Natural killer cell (primary cell): ENCODE measurements around the gene TMEM135. TPM values are rescaled to one million over a fixed set of nuclear protein-coding genes. Genes with fewer than 3 reads are reported as not detected.

ENCODE experiments used
- ATAC-seq, 3 donors: fragments of 150-1000 bp in 2 of 3; fragments of 200-7000 bp in 1 of 3; cut with Tn5 transposase; 1 replicate in 1 of 3; 2 replicates in 2 of 3; pipeline ENCODE4 v1.10.0; 2021; ENCODE audit warnings: mild to moderate bottlenecking in 2 of 3, moderate library complexity in 2 of 3
- DNase-seq, 2 donors: peaks; one replicate each; pipeline versions ENCODE4 v3.0.0 to v3.0.0-alpha.2; 2013 to 2021; ENCODE audit warnings: mixed read lengths in 1 of 2
- H3K27ac ChIP-seq: one replicate; pipeline ENCODE4 v1.5.1; 2013; ENCODE audit warnings: mild to moderate bottlenecking, low read length
- H3K27me3 ChIP-seq: one replicate; pipeline ENCODE4 v1.6.1; 2013; ENCODE audit warnings: low read length; ENCODE audit not compliant: control insufficient read depth, insufficient read depth
- H3K36me3 ChIP-seq: one replicate; pipeline ENCODE4 v1.6.1; 2013; ENCODE audit warnings: low read length; ENCODE audit not compliant: control insufficient read depth, insufficient read depth
- H3K4me1 ChIP-seq: one replicate; pipeline ENCODE4 v1.6.1; 2013; ENCODE audit warnings: low read length; ENCODE audit not compliant: control insufficient read depth, insufficient read depth
- H3K4me3 ChIP-seq: one replicate; pipeline ENCODE4 v1.5.1; 2013; ENCODE audit warnings: low read length
- H3K9me3 ChIP-seq: one replicate; pipeline ENCODE4 v1.6.1; 2013; ENCODE audit warnings: low read length; ENCODE audit not compliant: control insufficient read depth, insufficient read depth
- H3K27ac Mint-ChIP-seq, 2 donors: one replicate each; pipeline ENCODE4 v1.8.0; 2022; ENCODE audit warnings: mild to moderate bottlenecking in 2 of 2, mixed read lengths in 2 of 2, moderate library complexity in 1 of 2
- H3K27me3 Mint-ChIP-seq, 2 donors: one replicate each; pipeline ENCODE4 v1.8.0; 2022; ENCODE audit warnings: low read depth in 2 of 2, mixed read lengths in 2 of 2
- H3K36me3 Mint-ChIP-seq: one replicate; pipeline ENCODE4 v1.8.0; 2022; ENCODE audit warnings: mixed read lengths
- H3K4me1 Mint-ChIP-seq, 2 donors: one replicate each; pipeline ENCODE4 v1.8.0; 2022; ENCODE audit warnings: mixed read lengths in 2 of 2
- H3K4me3 Mint-ChIP-seq: one replicate; pipeline ENCODE4 v1.8.0; 2022; ENCODE audit warnings: mild to moderate bottlenecking, moderate library complexity, mixed read lengths
- H3K9me3 Mint-ChIP-seq, 2 donors: one replicate each; pipeline ENCODE4 v1.8.0; 2022; ENCODE audit warnings: mixed read lengths in 2 of 2
- CTCF ChIP-seq: fragments of 200-600 bp; IDR thresholded peaks from one replicate; pipeline ENCODE4 v1.8.0; 2022; ENCODE audit warnings: antibody characterized with exemption
- WGBS: methylation state at CpG from one replicate; pipeline ENCODE4 v1.1.7; 2013; ENCODE audit warnings: missing lambda C conversion rate; ENCODE audit not compliant: insufficient coverage; 5-methylcytosine and 5-hydroxymethylcytosine counted together
- intact Hi-C: fragments of 100-400 bp; cut with micrococcal nuclease; formaldehyde crosslinking; loops from one replicate; pipeline ENCODE4 v1.14.2; 2022
- total RNA-seq, 4 donors: library from RNA; stranded (reverse); fragments of 120-200 nt in 1 of 4; gene quantifications; one replicate each; pipeline versions ENCODE4 v1.2.3 to v1.2.4, GENCODE V29; 2013 to 2022

TMEM135 gene
- total RNA-seq, 3 donors from 2014 or later (not counting 1 experiment from before 2014, with no cell fraction given) = 18.8 to 42.0 (median 36.1) TPM

GRCh38 chr11:87366346-87366745, 328.6 kb downstream of the TMEM135 start:
- ATAC-seq (no peak), DNase-seq (no peak)
- Mint-ChIP-seq H3K4me3 (no peak overlapping the region), H3K27me3 (peaks cover 7 to 20% of the 10 kb centered on the region in 2 donors), H3K4me1 (no peaks in the 10 kb centered on the region), H3K9me3 (no peaks in the 10 kb centered on the region), H3K27ac (no peak overlapping the region), H3K36me3 (no peaks in the 10 kb centered on the region)
- H3K9me3 ChIP-seq = no peaks in the 10 kb centered on the region
- intact Hi-C loops = no loop called here
- no peak for TF ChIP-seq CTCF
- no peaks in the 10 kb centered on the region for H3K36me3 ChIP-seq
- H3K27me3 ChIP-seq = no peaks in the 10 kb centered on the region
- no peak overlapping the region for H3K27ac ChIP-seq
- no peaks in the 10 kb centered on the region for H3K4me1 ChIP-seq
- no peak overlapping the region for H3K4me3 ChIP-seq

DNA sequence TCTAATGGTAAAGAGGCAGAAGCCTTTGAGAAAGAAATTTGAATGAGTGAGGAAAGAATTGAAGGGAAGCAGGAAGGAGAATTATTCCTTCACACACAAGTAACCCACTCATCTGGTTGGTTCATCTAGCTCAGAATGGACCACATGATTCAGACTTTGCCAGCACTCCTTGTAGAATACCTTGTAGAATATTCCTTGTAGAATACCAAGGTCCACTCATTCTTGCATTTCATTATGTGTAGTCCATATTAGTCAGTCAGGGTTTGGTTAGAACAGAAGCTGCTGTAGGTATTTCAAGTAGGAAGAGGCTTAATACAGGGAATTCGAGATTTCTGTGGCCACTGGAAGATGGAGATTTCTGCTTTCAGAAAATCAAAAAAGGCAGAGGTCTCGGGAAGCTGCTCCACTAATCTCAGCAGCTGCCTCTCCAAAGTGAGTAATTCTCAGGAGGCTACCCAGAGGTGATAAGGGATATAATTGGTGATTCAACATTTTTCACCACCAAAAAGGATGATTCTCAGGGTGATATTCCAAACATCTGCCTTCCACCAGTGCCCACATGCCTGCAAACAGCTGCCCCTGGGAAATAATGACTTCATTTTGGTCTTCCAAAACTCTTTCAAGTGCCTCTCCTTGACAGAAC, 329.1 kb downstream of the TMEM135 start:
- Histone ChIP-seq H3K9me3 (no peaks in the 10 kb centered on the region), H3K4me1 (no peaks in the 10 kb centered on the region), H3K4me3 (no peak overlapping the region), H3K36me3 (no peaks in the 10 kb centered on the region), H3K27me3 (no peaks in the 10 kb centered on the region), H3K27ac (no peak overlapping the region)
- no peak for ATAC-seq
- no peaks in the 10 kb centered on the region for H3K36me3 Mint-ChIP-seq
- no peak for DNase-seq
- intact Hi-C loops = no loop called here
- WGBS = 73% methylated on average over 2 of the region's 2 CpGs
- no peak overlapping the region for H3K4me3 Mint-ChIP-seq
- TF ChIP-seq CTCF = no peak
- no peak overlapping the region for H3K27ac Mint-ChIP-seq
- peaks cover 7 to 20% of the 10 kb centered on the region in 2 donors for H3K27me3 Mint-ChIP-seq
- H3K4me1 Mint-ChIP-seq = no peaks in the 10 kb centered on the region
- H3K9me3 Mint-ChIP-seq = no peaks in the 10 kb centered on the region

GRCh38 chr11:87368151-87368550, 330.4 kb downstream of the TMEM135 start:
- Mint-ChIP-seq H3K27me3 (peaks cover 7 to 20% of the 10 kb centered on the region in 2 donors), H3K9me3 (no peaks in the 10 kb centered on the region)

More at GRCh38 chr11:87368151-87368550, 330.4 kb downstream of the TMEM135 start:
- Mint-ChIP-seq H3K4me1 (no peaks in the 10 kb centered on the region), H3K27ac (no peak overlapping the region), H3K36me3 (no peaks in the 10 kb centered on the region), H3K4me3 (no peak overlapping the region)
- Histone ChIP-seq H3K4me3 (no peak overlapping the region), H3K36me3 (no peaks in the 10 kb centered on the region), H3K27me3 (no peaks in the 10 kb centered on the region), H3K4me1 (no peaks in the 10 kb centered on the region), H3K27ac (no peak overlapping the region), H3K9me3 (no peaks in the 10 kb centered on the region)
- intact Hi-C loops = no loop called here
- ATAC-seq (no peak), DNase-seq (no peak)
- WGBS = 67% methylated on average over 1 of the region's 1 CpG
- TF ChIP-seq CTCF = no peak
